ENCODE data around the gene LMNA.
A peak's percentile ranks its signal among the peaks of the same experiment; 100 is the strongest.
"Not testable (repeated sequence)": the region's sequence is repeated elsewhere in the genome, so short reads cannot be mapped to it uniquely, and the experiment has no call there.

The LMNA gene

DNA sequence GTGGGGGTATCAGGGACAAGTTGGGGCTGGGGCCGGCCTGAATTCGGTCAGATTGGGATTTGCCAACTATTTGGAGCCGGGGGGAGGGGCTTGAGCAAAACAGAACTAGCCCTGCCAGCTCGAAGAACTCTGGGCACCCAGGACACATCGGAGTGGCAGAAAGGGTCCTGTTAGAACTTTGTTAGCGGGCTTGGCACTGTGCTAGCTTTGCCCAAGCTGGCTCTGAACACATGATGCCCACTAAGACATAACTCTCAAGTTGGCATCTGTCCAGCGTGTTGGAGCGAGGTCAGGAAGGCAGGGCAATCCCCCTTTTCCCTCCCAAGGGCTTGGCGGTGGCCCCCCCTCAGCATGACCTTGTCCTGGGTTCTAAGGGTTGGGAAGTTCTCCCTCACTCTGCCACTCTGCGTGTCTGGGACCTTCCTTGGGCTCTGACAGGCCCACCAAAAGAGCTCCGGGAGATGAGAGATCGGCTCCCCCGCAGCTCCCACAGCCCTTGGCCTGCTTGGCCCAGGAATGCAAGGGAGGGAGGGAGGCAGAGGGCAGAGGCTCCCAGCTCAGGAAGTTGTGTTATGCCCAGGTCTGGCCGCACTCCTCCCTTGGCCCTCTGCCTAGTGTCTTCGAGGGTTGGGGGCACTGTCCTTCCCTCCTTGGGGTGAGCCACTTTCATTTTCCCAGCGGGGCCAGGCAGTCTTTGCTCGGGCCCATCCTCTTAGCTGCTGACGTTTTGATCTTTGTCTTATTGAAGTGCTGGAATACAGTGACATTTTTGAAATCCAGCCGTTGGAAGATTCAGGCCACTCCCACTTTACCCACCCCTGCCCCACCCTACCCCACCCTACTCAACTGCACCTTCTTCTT is 1.2 kb downstream of the LMNA start:
- Histone ChIP-seq H3K27ac (ENCODE audit: low read depth, low read length) (peak overlapping the region; percentile 60), H3K9ac (ENCODE audit: low read depth, low read length) (no peak overlapping the region), H3K36me3 (ENCODE audit: control insufficient read depth, insufficient read depth, low read length) (no peaks in the 10 kb centered on the region), H3K9me3 (ENCODE audit: control insufficient read depth, insufficient read depth, low read length) (no peaks in the 10 kb centered on the region), H3K27me3 (ENCODE audit: control insufficient read depth, insufficient read depth, low read length) (peaks cover 3% of the 10 kb centered on the region; the same call in 1 of the 2 replicates), H3K4me3 (ENCODE audit: low read depth, low read length) (peak overlapping the region; percentile 96), H3K4me1 (ENCODE audit: control insufficient read depth, insufficient read depth, low read length) (peaks cover 19% of the 10 kb centered on the region)

DNA sequence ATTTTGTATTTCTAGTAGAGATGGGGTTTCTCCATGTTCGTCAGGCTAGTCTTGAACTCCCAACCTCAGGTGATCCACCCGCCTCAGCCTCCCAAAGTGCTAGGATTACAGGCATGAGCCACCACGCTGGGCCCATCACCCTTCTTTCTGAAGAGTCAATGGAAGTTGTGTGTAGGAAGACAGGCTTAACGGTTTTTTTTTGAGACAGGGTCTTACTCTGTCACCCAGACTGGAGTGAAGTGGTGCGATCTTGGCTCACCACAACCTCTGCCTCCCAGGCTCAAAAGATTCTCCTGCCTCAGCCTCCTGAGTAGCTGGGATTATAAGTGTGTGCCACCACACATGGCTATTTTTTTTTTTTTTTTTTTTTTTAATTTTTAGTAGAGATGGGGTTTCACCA is 2.2 kb downstream of the LMNA start:
- H3K27ac ChIP-seq (ENCODE audit: low read depth, low read length); H3K27me3 ChIP-seq (ENCODE audit: control insufficient read depth, insufficient read depth, low read length); H3K4me3 ChIP-seq (ENCODE audit: low read depth, low read length); H3K9me3 ChIP-seq (ENCODE audit: control insufficient read depth, insufficient read depth, low read length); H3K36me3 ChIP-seq (ENCODE audit: control insufficient read depth, insufficient read depth, low read length); H3K9ac ChIP-seq (ENCODE audit: low read depth, low read length): not testable (repeated sequence)
- H3K4me1 ChIP-seq (ENCODE audit: control insufficient read depth, insufficient read depth, low read length): peaks cover 27% of the 10 kb centered on the region

GRCh38 chr1:156117414-156118176 is 3.1 kb downstream of the LMNA start:
- Histone ChIP-seq H3K9ac (ENCODE audit: low read depth, low read length) (no peak overlapping the region), H3K4me1 (ENCODE audit: control insufficient read depth, insufficient read depth, low read length) (peaks cover 35% of the 10 kb centered on the region), H3K27me3 (ENCODE audit: control insufficient read depth, insufficient read depth, low read length) (0 out of 2 replicates have a peak, but pooled peaks cover 3% of the 10 kb centered on the region), H3K4me3 (ENCODE audit: low read depth, low read length) (no peak overlapping the region), H3K36me3 (ENCODE audit: control insufficient read depth, insufficient read depth, low read length) (no peaks in the 10 kb centered on the region), H3K9me3 (ENCODE audit: control insufficient read depth, insufficient read depth, low read length) (no peaks in the 10 kb centered on the region), H3K27ac (ENCODE audit: low read depth, low read length) (no peak overlapping the region)

DNA sequence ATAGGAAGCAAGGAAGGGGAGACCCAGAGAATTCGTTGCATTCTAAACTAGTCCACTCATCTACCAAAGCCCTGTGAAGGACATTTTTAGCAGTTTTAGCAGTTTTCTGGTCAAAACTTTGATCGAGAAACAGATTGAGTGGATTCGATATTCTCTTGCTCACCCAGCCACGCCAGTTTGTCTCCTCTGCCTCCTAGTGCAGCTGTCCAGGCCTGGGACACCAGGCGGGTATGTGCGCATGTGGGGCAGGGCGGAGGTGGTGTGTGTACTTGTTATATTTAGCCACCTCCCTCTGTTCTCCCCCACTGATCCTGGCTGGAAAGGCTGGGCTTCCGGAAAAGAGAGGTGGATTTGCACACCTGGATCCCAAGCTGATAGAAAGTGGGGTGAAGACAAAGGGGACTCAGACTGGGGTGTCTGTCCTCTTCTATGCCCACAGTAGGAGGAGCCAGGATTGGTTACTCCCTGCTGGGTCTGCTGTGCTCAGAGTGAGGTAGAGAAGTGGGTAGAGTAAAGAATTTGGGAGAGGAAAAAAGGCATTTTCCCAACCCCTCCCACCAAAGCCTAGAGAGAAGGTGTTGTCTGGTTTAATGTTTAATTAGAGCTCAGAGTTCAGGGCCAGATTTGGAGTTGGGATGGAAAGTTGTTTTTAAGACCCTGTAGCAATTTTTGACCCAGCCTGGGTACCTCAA is 3.8 kb downstream of the LMNA start:
- H3K4me1 ChIP-seq (ENCODE audit: control insufficient read depth, insufficient read depth, low read length): peaks cover 41% of the 10 kb centered on the region
- no peaks in the 10 kb centered on the region for H3K9me3 ChIP-seq (ENCODE audit: control insufficient read depth, insufficient read depth, low read length)
- no peaks in the 10 kb centered on the region for H3K36me3 ChIP-seq (ENCODE audit: control insufficient read depth, insufficient read depth, low read length)
- no peak overlapping the region for H3K9ac ChIP-seq (ENCODE audit: low read depth, low read length)
- H3K4me3 ChIP-seq (ENCODE audit: low read depth, low read length): no peak overlapping the region
- 0 out of 2 replicates have a peak, but pooled peaks cover 3% of the 10 kb centered on the region for H3K27me3 ChIP-seq (ENCODE audit: control insufficient read depth, insufficient read depth, low read length)
- no peak overlapping the region for H3K27ac ChIP-seq (ENCODE audit: low read depth, low read length)

- Histone ChIP-seq H3K36me3 (ENCODE audit: control insufficient read depth, insufficient read depth, low read length) (no peaks in the 10 kb centered on the region), H3K4me1 (ENCODE audit: control insufficient read depth, insufficient read depth, low read length) (peaks cover 38% of the 10 kb centered on the region), H3K27ac (ENCODE audit: low read depth, low read length) (no peak overlapping the region), H3K9ac (ENCODE audit: low read depth, low read length) (no peak overlapping the region), H3K9me3 (ENCODE audit: control insufficient read depth, insufficient read depth, low read length) (no peaks in the 10 kb centered on the region), H3K27me3 (ENCODE audit: control insufficient read depth, insufficient read depth, low read length) (no peaks in the 10 kb centered on the region), H3K4me3 (ENCODE audit: low read depth, low read length) (no peak overlapping the region)
These were observed 5.1 kb downstream of the LMNA start for GRCh38 chr1:156119503-156120209.

DNA sequence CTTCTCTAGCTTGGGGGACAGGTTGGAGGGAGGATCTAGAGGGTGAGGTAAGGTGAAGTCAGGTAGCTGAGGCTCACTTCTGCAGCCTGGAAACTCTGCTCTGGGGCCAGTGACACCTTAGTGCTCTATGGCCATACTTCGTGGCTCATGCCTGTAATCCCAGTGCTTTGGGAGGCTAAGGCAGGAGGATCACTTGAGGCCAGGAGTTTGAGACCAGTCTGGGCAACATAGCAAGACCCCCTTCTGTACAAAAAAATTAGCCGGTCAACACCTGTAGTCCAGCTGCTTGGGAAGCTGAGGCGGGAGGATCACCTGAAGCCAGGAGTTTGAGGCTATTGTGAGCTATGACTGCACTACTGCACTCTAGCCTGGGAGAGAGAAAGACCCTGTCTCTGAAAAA is 5.8 kb downstream of the LMNA start:
- Histone ChIP-seq H3K36me3 (ENCODE audit: control insufficient read depth, insufficient read depth, low read length) (no peaks in the 10 kb centered on the region), H3K4me1 (ENCODE audit: control insufficient read depth, insufficient read depth, low read length) (peaks cover 38% of the 10 kb centered on the region), H3K4me3 (ENCODE audit: low read depth, low read length) (no peak overlapping the region), H3K9me3 (ENCODE audit: control insufficient read depth, insufficient read depth, low read length) (no peaks in the 10 kb centered on the region), H3K27ac (ENCODE audit: low read depth, low read length) (no peak overlapping the region), H3K9ac (ENCODE audit: low read depth, low read length) (no peak overlapping the region), H3K27me3 (ENCODE audit: control insufficient read depth, insufficient read depth, low read length) (no peaks in the 10 kb centered on the region)

DNA sequence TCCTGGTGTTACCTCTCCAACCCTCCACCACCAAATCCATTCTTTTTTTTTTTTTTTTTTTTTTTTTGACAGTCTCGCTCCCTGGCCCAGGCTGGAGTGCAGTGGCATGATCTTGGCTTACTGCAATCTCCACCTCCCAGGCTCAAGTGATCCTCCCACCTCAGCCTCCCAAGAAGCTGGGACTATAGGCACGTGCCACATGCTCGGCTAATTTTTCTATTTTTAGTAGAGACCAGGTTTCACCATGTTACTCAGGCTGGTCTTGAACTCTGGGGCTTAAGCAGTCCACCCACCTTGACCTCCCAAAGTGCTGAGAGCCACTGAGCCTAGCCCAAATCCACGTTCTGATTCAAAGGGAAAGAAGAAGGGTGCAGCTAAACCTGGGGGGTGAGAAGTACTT is 6.5 kb downstream of the LMNA start:
- Histone ChIP-seq H3K4me1 (ENCODE audit: control insufficient read depth, insufficient read depth, low read length) (peaks cover 39% of the 10 kb centered on the region), H3K27ac (ENCODE audit: low read depth, low read length) (peak overlapping the region; percentile 5)
- H3K9ac ChIP-seq (ENCODE audit: low read depth, low read length); H3K36me3 ChIP-seq (ENCODE audit: control insufficient read depth, insufficient read depth, low read length); H3K9me3 ChIP-seq (ENCODE audit: control insufficient read depth, insufficient read depth, low read length); H3K4me3 ChIP-seq (ENCODE audit: low read depth, low read length); H3K27me3 ChIP-seq (ENCODE audit: control insufficient read depth, insufficient read depth, low read length): not testable (repeated sequence)

GRCh38 chr1:156121457-156121856 is 6.9 kb downstream of the LMNA start:
- H3K9ac ChIP-seq (ENCODE audit: low read depth, low read length): no peak overlapping the region
- H3K27ac ChIP-seq (ENCODE audit: low read depth, low read length): peak overlapping the region; percentile 5
- H3K9me3 ChIP-seq (ENCODE audit: control insufficient read depth, insufficient read depth, low read length): no peaks in the 10 kb centered on the region
- H3K4me3 ChIP-seq (ENCODE audit: low read depth, low read length): no peak overlapping the region
- H3K36me3 ChIP-seq (ENCODE audit: control insufficient read depth, insufficient read depth, low read length): no peaks in the 10 kb centered on the region
- H3K4me1 ChIP-seq (ENCODE audit: control insufficient read depth, insufficient read depth, low read length): peaks cover 43% of the 10 kb centered on the region
- H3K27me3 ChIP-seq (ENCODE audit: control insufficient read depth, insufficient read depth, low read length): no peaks in the 10 kb centered on the region

GRCh38 chr1:156122086-156122485 is 7.6 kb downstream of the LMNA start:
- Histone ChIP-seq H3K9me3 (ENCODE audit: control insufficient read depth, insufficient read depth, low read length) (no peaks in the 10 kb centered on the region), H3K36me3 (ENCODE audit: control insufficient read depth, insufficient read depth, low read length) (no peaks in the 10 kb centered on the region), H3K9ac (ENCODE audit: low read depth, low read length) (no peak overlapping the region), H3K4me3 (ENCODE audit: low read depth, low read length) (no peak overlapping the region), H3K27ac (ENCODE audit: low read depth, low read length) (peak overlapping the region; percentile 95), H3K27me3 (ENCODE audit: control insufficient read depth, insufficient read depth, low read length) (no peaks in the 10 kb centered on the region), H3K4me1 (ENCODE audit: control insufficient read depth, insufficient read depth, low read length) (peaks cover 46% of the 10 kb centered on the region)

DNA sequence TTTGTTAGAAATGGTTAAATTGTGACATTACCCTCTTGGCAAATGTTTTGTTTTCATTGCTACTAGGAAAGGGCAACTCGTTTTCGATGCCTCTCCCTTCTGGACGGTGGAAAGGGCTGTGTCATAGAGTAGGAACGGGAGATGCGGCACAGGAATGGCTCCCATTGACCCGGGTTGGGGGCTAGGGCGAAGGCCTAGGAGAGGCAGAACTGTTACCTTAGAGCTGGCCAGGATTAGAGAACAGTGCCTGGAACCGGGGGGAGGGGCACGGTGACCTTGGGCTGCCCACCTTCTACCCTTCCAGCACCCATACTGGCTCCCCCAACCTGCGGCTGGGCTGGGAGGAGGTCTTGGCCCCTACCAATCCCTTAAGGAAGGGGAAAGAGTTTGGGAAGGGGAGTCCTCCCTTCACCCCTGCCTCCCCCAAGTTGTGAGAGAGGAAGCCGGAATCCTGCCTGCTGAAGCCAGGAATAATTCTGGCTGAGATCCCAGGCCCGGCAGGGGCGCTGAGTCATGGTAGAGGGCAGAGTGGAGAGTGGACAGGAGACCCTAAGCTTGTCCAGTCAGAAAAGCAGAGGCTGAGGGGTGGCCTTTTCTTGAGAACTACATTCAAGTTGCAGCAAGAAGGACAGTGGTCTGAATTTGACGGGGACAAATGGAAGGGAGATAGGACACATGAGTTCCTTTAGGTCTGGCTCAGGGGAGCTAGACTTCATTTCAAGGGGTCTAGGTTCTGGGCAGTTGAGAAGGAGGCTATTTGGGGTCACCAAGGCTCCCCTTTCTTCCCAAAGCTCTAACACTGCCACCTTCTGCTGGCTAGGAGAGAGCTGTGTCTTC is 8.2 kb downstream of the LMNA start:
- H3K27me3 ChIP-seq (ENCODE audit: control insufficient read depth, insufficient read depth, low read length): no peaks in the 10 kb centered on the region
- peaks cover 46% of the 10 kb centered on the region for H3K4me1 ChIP-seq (ENCODE audit: control insufficient read depth, insufficient read depth, low read length)
- no peaks in the 10 kb centered on the region for H3K36me3 ChIP-seq (ENCODE audit: control insufficient read depth, insufficient read depth, low read length)
- peak overlapping the region; percentile 95 for H3K27ac ChIP-seq (ENCODE audit: low read depth, low read length)
- H3K9me3 ChIP-seq (ENCODE audit: control insufficient read depth, insufficient read depth, low read length): no peaks in the 10 kb centered on the region
- 0 out of 2 replicates have a peak overlapping the region, but pooled peaks have one; percentile 32 for H3K4me3 ChIP-seq (ENCODE audit: low read depth, low read length)
- peak overlapping the region; percentile 54 for H3K9ac ChIP-seq (ENCODE audit: low read depth, low read length)

Data from HUES48 (cell line).